ENCODE measurements around the gene HACD2.

- TF ChIP-seq CTCF (IDR thresholded peaks at IDR 0.05; ENCODE audit: insufficient read depth, low read length, poor library complexity, severe bottlenecking): no peak
- no peak for TF ChIP-seq EZH2phosphoT487 (conservative IDR thresholded peaks at IDR 0.05; ENCODE audit: low read length)
These were observed 51.2 kb downstream of the HACD2 start for GRCh38 chr3:123533554-123534159.

All from SU-DHL-6 (cell line).